Limb (tissue), 2 donors: ENCODE measurements around the gene P2RY14.
A peak's percentile ranks its signal among the peaks of the same experiment; 100 is the strongest.

ENCODE experiments used
- DNase-seq, 2 donors: peaks; one replicate each; pipeline ENCODE4 v3.0.0-alpha.2; 2016; ENCODE audit errors: extremely low spot score in 2 of 2

Gene P2RY14

DNA sequence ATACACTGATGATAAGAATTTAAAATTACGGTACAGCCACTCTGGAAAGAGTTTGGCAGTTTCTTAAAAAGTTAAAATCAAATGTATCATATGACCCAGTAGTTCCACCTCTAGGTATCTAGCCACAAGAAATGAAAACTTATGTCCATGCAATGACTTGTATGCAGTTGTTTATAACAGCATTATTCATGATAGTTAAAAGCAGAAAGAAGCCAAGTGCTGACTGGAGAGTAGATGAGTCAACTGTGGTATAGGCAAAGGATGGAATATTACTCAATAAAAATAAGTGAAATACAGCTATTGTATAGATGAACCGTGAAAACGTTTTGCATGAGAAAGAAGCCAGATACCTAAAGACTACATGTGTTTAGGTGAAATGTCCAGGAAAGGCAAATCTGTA is 23.4 kb upstream of the P2RY14 start:
- no peak for DNase-seq

DNA sequence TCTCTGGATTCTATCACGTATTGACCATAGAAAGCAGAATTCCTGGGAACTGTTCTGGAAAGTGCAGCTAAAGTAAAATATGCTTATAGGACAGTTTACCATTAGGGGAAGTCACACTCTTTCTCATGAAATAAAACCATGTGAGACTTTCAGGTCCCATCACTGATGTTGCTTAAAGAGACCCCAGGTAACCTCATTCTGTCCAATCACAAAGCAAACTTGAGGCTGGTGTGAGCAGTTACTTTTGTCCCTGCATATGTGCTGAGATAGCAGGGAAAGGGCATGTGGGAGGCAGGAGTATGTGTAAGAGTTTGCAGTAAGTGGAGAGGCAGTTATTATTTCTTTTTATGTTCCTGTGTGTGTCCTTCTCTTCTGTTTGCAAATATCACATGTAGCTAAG is 22.2 kb upstream of the P2RY14 start:
- DNase-seq, result no peak

DNA sequence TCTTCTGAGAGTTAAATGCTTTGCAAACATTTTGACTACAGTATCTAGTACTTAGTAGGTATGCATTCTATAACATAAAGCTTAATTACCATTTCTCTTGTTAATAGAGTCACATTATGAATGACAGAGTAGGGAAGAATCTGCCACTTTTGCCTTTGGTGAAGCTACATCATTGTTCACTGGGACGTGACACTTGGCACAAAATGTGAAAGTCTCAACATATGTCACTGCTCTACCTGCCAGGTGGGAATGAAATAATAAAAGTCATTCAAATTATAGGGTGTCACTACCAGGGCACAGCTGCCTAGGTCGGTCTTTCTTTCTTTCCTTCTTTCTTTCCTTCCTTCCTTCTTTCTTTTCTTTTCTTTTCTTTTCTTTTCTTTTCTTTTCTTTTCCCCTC is 20.7 kb upstream of the P2RY14 start:
- no peak for DNase-seq

DNA sequence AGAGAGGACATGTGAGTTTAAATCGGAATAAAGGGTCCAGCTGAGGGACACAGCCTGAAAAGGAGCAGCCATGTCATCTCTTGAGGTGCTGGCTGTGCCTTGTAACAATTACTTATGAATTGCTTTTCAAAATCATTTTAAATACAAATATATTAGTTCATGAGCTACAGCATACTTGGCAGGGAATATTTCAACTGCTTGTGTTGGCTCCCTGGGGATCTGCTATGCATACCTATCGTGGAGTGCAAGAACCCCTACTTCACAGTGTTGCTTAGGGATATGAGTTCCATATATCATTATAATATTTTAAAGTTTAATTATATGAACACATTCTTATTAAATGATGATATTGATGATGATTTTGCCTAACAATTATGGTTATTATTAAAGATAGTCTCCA is 19.1 kb upstream of the P2RY14 start:
- DNase-seq, result no peak

DNA sequence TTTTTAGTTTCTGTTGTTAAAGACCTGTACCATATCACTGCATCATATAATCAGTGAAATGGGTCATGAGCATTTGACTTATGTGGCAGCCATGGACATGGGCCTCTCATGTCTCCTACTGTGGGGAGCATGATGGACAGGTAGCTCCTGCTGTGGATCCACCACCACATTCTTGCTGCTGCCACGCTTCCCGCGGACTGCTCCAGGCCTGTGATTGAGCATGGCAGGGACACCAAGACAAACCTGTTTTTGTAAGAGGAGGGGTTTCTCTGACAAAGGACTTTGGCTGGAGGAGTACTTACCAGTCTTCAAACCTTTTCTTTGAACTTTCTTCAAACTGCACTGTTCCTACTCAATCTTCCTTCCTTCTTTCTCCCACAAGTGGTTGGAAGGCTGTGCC is 17.9 kb upstream of the P2RY14 start:
- DNase-seq, result no peak

DNA sequence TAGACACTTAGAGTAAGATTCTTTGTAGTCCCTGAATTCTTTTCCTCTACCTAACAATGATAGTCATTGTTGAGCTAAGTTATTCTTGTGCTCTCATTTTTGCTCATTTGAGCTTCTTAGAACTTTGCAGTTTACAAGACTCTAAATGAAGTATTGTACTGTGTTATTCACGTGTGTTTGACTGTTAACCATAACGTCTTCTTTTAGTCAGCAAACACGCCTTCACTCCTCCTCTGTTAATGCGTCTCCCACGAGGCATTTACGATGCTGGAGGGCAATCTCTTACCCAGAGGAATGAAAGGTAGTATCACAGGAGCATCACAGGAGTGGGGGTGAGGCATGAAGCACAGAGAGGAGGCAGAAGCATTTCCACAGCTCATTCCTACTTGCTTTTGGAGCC is 14.8 kb upstream of the P2RY14 start:
- no peak for DNase-seq

DNA sequence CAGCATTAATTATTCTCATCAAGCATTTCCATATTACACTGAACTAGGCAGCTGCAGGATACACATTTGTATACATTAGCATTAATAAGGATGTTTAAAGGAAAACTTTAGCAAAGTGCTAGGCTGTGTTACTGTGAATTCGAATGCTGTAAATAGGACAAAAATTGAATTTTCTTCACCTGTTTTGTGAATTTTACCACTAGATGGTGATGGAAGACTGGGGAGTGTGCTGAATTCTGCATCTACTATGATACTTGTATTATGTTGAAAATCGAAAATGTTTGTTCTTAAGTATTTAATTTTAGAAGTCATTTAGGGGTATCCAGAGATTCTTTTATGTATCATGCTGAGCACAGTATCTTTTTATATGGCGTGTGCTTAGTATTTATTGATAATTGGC is 12.3 kb upstream of the P2RY14 start:
- peak in 1 of 2 donors; percentile 39 for DNase-seq

DNA sequence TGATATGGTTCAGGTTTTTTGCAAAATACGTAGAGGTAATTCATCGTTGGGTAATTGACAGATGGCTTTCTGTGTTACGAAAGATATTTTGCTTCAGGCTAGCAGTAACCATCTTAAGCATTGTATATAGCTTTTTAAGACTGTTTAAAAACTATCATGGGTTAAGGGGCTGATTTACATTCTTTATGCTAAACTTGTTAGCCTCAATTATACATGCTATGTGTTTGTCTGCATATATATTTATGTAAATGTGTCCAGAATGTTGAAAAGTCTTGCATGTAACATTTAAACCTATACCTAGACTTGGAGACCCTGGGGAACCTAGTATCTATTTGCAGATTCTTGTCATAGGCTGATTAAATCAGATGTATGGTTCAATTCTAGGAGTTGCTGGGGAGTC is 11.1 kb upstream of the P2RY14 start:
- no peak for DNase-seq

DNA sequence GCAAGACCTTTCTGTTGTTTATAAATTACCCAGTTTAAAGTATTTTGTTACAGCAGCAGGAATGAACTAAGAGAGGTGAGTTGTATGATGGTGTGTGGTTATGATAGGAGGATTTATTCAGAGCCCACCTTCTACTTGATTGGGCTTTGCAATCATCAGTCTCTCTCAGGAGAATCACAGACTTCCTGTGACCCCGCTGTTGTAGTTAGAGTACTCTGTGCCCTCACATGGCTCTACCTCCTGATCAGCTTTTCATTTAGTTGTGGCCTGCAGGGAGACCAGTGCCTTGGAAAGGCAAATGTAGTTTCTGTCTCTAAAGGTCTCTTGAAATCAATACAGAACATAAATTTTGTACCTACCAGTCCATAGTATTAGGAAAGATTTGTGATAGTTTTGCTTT is 7.6 kb upstream of the P2RY14 start:
- no peak for DNase-seq

DNA sequence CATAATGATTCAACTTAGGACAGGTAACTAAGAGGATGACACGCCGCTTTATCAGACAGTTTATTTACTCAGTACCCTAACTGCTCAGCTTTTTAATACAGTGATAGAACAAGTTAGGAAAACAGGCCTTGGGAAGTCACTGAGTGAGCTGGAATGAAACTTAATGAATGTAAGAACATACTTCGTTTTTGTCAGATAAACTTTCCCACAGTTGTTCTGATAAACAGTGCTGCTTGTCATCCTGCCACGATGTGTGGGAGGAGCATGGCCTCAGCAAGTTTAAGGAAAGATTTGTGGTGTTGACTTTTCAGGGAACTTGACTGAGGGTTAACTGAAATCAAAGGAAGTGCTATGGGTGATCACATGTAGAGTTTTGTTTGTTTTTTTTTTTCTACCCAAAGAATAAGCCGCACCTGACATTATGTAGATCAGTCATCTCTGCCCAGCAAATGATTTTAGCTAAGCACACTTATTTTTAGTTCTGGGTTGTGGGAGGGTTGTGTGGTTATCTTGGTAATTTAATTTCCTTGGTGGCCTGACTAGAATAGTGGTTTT is 5.6 kb upstream of the P2RY14 start:
- DNase-seq, result no peak

DNA sequence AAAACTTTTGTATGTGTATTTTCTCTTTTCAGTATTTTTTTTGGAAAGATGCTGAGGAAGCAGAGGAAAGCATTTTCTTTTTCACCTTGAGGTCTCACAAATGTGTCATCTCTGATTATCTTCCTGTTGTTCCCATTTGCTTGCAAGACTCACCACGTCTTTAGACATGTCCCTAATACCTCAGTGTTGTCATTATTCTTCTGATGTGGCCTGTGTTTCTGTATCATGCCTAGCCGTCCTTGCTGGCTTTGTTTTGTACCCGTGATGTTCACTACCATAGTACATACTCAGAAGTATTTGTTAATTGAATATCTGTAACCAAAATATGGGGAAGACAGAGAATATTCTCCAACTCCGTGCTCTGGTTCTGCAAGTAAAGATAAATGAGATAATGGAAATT is 5.0 kb upstream of the P2RY14 start:
- DNase-seq, result no peak

DNA sequence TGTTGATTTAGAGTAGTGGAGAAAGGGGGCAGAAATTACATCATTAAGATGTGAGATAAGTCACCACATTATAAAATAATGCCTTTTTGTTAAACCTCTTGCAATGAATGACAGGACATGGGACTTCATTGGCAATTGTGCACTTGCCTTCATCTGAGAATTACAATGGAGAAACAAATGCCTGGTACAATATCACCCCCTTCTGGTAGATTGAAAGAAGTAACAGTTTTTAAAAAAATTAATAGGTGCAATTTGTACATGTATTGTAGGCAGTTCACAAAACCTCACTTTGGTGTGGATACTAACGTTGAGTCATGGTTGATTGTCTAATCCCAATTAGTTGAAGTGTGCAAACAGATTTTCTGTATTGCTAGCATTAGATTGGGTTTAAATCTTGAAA is 4.6 kb upstream of the P2RY14 start:
- DNase-seq, result peak in 1 of 2 donors; percentile 75

DNA sequence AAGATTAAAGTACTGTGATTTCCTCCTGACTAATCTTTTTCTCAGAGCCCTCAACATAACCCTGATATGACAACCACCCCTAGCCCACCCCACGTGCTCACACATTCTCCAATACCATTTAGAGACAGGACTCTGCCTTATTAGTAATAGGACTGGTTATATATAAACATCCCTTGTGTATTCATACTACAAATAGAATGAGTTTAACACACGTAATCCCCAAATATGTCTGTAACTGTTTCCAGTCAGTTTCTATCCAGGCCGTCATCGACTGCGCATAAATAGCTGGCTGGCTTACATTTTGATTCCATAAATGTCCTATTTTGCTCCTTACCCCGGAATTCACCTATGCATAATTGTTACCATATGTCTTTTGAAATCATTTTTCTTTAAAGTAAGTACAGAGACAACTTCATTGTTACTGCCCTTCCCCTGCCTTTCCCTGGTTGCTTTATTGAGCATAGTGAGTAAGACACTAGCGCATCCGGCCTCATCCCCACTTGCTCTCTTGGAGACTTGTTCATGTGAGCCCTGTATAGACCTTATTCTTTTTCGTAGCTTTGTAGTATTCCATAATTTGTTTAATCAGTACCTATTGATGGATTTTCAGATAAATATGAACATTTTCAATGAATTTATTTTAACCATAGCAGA is 3.5 kb upstream of the P2RY14 start:
- DNase-seq, result peak; percentile 34 to 69

DNA sequence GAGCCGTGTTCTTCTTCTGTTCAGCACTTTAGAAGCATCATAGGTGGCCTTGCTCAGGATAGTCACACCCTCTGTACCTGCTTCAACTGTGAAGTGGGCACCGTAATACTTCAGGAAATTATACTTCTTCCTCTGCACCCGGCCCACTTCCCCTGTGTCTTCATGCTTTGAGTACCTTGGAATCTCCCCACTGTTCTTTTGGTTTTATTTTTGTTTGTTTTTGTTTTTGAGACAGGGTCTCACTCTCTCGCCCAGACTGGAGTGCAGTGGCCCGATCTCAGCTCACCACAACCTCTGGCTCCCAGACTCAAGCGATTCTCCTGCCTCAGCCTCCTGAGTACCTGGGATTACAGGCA is 1.7 kb downstream of the P2RY14 start:
- no peak for DNase-seq

DNA sequence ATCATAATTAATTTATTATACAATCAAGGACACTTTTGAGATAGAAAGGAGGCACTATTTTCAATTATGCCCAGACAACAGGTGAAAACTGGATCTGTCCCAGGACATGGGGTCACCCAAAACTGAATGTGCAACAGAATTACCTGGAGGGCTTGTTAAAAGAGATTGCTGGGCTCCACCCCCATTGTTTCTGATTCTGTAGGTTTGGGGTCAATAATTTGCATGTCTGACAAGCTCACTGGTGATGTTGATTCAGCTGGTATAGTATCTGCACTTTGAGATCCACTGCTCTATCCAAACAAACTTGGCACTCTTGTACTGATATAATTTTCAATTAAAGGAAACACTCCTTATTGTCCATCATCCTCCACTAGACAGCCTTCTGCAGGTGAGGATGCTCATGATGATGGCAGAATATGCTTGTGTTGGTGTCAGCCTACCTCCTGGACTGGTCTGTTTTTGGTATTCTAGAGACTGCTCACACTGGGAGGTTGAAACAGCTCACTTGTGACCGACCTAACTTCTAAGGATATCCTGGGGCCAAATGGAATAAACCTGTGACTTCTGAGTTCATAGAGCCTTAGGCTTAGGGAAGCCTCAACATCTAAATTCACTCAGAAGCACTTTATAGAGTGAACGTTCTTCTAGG is 2.2 kb downstream of the P2RY14 start:
- DNase-seq, result no peak

DNA sequence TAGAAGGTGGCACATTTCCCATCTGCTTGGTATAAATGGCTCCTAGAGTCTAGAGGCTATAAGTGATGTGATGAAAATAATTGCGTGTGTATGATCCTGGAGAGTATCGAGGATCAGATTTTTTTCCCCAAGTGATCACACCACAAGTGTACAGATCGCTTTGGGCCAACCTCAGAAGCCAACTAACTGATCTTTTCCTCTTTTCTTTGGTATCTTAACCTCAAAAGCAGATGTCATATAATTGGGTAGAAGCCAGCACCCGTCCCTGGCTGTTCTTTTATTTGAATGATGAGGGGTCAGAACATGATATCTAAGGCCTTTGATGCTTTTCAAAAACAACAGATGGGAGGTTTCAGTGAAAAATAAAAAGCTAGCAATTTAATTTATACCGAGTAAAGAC is 3.3 kb downstream of the P2RY14 start:
- DNase-seq, result no peak

DNA sequence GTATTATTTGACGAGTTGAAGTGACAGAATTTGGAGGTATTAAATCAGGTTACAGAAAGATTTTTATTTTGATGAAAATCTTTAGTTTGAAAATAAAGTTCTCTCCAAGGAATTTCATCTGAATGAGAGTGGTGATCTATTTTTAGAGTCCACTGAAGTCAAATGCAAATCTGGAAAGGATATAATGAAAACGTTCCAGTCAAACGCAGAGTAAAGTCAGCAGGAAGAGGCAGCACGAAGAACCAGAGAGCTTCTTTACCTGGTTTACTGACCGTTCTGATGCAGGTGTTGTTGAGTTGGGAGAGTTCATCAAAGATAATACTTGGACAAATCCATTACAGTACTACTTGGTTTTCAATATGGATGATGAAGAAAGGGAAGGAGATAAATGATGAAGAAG is 8.7 kb downstream of the P2RY14 start:
- no peak for DNase-seq

DNA sequence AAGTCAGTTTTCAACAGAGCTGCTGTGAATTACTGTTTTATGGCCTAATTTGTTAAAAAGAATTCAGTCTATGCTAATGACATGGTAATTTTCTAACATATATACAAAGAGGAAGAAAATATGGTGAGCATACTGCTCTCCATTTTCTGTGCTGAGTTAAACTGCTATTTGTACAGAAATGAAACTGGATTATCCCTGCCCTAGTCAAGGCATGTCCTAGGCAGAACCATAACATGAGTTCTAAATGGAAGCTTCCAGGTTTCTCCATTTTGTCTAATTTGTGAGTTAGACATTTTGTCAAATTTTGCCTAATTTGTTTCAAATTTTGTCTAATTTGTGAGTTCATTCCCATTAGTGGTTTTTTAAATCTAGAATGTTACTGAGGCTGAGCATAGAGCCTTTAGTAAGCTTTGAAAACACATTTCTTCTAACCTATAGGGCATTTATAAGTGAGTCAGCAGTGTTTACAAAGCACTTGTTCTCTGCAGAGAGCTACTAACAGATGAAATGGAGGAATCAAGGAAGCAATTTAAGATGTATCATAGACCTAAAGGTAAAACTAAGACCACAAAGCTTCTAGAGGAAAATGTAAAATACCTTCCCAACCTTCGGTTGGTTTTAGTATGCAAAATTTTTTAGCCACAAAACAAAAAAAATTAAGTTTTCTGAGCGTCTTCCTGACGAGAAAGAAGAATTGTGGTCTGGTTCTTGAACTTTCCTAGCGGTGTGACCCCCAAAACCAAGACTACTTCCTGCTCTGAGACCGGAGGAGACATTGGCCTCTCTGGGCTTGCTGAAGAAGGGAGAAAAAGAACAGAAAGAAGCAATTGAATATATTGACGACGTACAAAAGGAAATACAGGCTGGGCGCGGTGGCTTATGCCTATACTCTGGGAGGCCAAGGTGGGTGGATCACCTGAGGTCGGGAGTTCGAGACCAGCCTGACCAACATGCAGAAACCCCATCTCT is 9.8 kb downstream of the P2RY14 start:
- no peak for DNase-seq

DNA sequence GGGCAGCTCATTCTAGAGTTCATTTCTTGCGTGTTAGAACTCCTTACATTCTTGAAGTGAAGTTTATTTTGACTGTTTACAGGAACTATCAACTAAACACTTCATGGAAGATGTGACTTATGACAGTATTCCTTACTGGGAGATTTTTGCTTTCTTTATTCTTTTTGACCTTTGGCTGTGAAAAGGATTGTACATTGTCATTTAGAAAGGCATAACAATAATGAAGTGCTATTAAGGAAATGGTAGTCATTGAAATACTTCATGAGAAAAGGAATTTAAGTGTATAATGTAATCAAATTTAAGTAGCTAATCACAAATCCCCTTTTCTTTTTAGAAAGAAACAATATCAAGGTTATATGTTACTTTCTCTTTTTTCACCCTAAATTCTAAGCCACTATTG is 11.3 kb downstream of the P2RY14 start:
- no peak for DNase-seq

DNA sequence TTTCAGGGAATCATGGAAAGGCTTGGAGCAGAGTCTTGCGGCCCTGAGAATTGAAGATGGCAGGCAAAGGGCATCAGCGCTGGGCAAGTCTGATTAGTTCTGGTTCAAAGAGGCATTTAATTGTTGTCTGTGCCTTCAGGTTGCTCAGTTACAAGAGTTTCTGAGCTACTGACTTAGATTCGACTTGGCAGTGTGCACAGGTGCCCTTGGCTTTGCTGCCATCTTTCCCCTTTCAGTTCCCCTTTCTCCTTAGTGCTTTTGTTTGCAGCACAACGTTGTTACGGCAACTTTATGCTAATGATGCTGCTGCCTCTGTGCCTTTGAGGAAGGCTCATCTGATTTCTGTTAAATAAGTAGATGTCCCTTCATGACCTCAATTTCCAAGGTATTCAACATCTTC is 12.5 kb downstream of the P2RY14 start:
- DNase-seq, result no peak

DNA sequence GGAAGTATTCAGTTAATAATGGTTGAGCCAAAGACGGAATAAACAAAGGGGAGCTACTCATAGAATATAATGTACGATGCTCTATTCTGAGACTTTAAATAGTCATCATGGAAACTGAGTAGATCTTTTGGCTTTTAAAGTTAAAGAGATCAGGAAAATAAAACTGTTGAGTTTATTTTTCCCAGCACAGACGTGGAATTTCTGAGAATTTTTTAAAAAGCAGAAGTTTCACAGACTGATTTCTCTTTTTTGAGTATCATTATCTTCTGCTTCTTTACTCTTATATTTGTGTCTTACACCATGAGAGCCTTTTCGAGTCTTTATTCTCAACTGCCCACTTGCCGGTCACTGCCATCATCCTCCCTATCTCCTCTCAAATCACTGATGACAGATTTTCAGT is 13.2 kb downstream of the P2RY14 start:
- DNase-seq, result no peak

DNA sequence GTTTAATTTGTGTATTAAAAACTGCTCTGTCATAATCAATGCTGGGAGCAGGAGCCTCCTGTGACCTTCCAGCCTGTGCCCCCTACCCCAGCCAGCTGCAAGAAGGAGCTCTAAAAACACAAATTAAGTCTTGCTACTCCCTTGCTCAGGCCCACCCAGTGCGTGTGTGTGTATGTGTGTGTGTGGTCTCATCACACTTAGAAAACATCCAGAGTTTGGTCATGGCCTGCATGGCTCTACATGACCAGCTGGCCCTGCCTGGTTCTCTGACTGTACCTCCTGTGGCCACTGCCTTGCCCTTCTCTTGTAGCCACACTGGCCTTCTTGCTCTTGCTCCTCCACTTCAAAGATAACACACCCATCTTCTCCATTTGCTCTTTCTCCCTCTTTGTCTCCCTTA is 13.7 kb downstream of the P2RY14 start:
- no peak for DNase-seq
